Measurements from ENCODE around the gene TCAIM.

Gene TCAIM

DNA sequence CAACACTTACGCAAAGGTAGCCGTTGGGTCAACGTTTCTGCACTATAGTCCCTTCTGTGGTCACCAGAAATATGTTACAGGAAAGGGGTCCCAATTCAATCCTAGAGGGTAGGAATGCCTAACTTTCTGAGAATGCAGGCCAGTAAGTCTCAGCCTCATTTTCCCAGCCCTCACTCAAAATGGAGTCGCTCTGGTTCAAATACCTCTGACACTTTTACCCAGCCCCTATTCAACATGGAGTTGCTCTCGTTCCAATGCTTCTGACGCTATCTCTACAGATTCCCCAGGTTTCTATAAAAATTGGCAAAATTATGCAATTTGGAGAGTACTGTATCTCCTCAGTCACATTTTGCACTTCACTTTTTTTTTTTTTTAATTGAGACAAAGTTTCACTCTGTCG is 99.2 kb downstream of the TCAIM start:
- Histone ChIP-seq H2AFZ (ENCODE audit: insufficient read depth, low read length, poor library complexity) (no peak overlapping the region), H2AK5ac (ENCODE audit: low read length) (no peak overlapping the region), H3K9me3 (ENCODE audit: insufficient read depth, low read depth, low read length) (peaks cover 1% of the 10 kb centered on the region), H3K27ac (ENCODE audit: low read depth, low read length) (no peak overlapping the region), H3K23ac (ENCODE audit: low read length) (no peak overlapping the region), H2BK120ac (ENCODE audit: insufficient read depth, low read length, poor library complexity) (no peak overlapping the region), H4K8ac (ENCODE audit: low read depth, low read length) (no peak overlapping the region), H3K79me2 (ENCODE audit: control insufficient read depth, insufficient read depth, low read length, poor library complexity) (no peaks in the 10 kb centered on the region), H3K18ac (ENCODE audit: low read length) (no peak overlapping the region), H4K91ac (ENCODE audit: low read depth, low read length) (no peak overlapping the region), H3K14ac (ENCODE audit: low read length) (no peak overlapping the region), H3K9ac (ENCODE audit: low read length) (no peak overlapping the region), H3K36me3 (ENCODE audit: control insufficient read depth in 1 of 2, insufficient read depth in 2 of 2, low read length in 2 of 2) (peaks cover under 1% of the 10 kb centered on the region in 2 experiments), H3K4me2 (ENCODE audit: low read length) (no peak overlapping the region), H2BK5ac (ENCODE audit: low read depth, low read length, poor library complexity) (no peak overlapping the region), H3K4ac (ENCODE audit: low read depth, low read length) (no peak overlapping the region), H3K27me3 (ENCODE audit: insufficient read depth, low read length) (no peaks in the 10 kb centered on the region), H3K79me1 (ENCODE audit: low read length) (no peaks in the 10 kb centered on the region), H4K12ac (ENCODE audit: low read depth, low read length) (no peak overlapping the region), H3K4me3 (ENCODE audit: low read depth, low read length) (no peak overlapping the region), H2BK12ac (ENCODE audit: low read length) (no peak overlapping the region), H3K4me1 (ENCODE audit: control insufficient read depth in 1 of 2, insufficient read depth in 2 of 2, low read length in 2 of 2) (peaks cover 3 to 8% of the 10 kb centered on the region in 2 experiments)
- no CpG with 5 or more reads among the region's 7 CpGs for WGBS (ENCODE audit: extremely low coverage, insufficient coverage, insufficient read length)
- no peak for DNase-seq

DNA sequence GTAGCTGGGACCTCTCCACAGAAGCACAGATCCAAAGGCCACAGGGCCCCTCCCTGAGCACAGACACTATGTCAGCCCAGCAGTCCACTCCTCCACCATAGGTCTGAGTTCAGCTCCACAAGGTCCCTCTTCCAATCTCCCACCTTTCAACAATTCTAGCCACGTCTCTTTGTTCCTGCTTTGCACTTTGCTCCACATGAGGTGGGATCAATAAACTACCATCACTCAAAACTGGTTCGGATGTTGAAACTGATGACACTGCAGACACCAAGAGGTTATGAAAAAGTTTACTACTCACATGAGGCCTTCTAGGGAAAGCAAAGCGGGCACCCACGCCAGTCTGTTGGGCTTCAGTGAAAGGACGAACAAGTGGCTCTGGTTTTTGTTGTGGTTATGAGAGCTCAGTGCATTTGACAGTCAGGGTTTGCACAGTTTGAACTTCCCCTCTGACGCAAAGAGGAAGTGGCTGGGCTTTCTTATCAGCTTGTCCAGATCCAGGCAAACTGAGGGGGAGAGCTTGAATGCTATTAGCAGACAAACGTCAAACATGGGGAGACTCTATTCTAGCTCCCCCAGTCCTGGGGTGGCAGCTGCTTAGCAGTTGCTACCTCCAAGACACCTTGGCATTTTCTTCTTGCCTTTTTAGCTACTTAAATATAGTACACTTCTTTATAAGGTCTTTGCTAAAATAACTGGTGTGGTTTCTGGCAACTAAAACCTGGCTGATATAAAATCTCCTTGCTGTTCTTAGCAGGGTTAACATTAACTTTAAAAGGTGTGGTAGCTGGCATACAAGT is 101.1 kb downstream of the TCAIM start:
- no peak overlapping the region for H3K23ac ChIP-seq (ENCODE audit: low read length)
- H2AK5ac ChIP-seq (ENCODE audit: low read length), result no peak overlapping the region
- no peak overlapping the region for H4K91ac ChIP-seq (ENCODE audit: low read depth, low read length)
- no peak overlapping the region for H3K4me2 ChIP-seq (ENCODE audit: low read length)
- H3K27me3 ChIP-seq (ENCODE audit: insufficient read depth, low read length), result no peaks in the 10 kb centered on the region
- H3K36me3 ChIP-seq (ENCODE audit: control insufficient read depth in 1 of 2, insufficient read depth in 2 of 2, low read length in 2 of 2), result peaks cover 8% of the 10 kb centered on the region in 2 experiments
- no peak overlapping the region for H4K8ac ChIP-seq (ENCODE audit: low read depth, low read length)
- no peak overlapping the region for H2BK5ac ChIP-seq (ENCODE audit: low read depth, low read length, poor library complexity)
- WGBS (ENCODE audit: extremely low coverage, insufficient coverage, insufficient read length), result no CpG with 5 or more reads among the region's 7 CpGs
- H3K4me3 ChIP-seq (ENCODE audit: low read depth, low read length), result no peak overlapping the region
- H3K4ac ChIP-seq (ENCODE audit: low read depth, low read length), result no peak overlapping the region
- no peak overlapping the region for H3K14ac ChIP-seq (ENCODE audit: low read length)
- H2BK120ac ChIP-seq (ENCODE audit: insufficient read depth, low read length, poor library complexity), result no peak overlapping the region
- no peaks in the 10 kb centered on the region for H3K79me2 ChIP-seq (ENCODE audit: control insufficient read depth, insufficient read depth, low read length, poor library complexity)
- peak; percentile 13 to 49 for DNase-seq
- H3K9ac ChIP-seq (ENCODE audit: low read length), result no peak overlapping the region
- H4K12ac ChIP-seq (ENCODE audit: low read depth, low read length), result no peak overlapping the region
- peaks cover 1% of the 10 kb centered on the region for H3K9me3 ChIP-seq (ENCODE audit: insufficient read depth, low read depth, low read length)
- H3K79me1 ChIP-seq (ENCODE audit: low read length), result no peaks in the 10 kb centered on the region
- peak overlapping the region; percentile 32 for H3K27ac ChIP-seq (ENCODE audit: low read depth, low read length)
- H3K4me1 ChIP-seq (ENCODE audit: control insufficient read depth in 1 of 2, insufficient read depth in 2 of 2, low read length in 2 of 2), result peaks cover 3 to 8% of the 10 kb centered on the region in 2 experiments
- H2BK12ac ChIP-seq (ENCODE audit: low read length), result no peak overlapping the region
- H2AFZ ChIP-seq (ENCODE audit: insufficient read depth, low read length, poor library complexity), result no peak overlapping the region
- H3K18ac ChIP-seq (ENCODE audit: low read length), result no peak overlapping the region

DNA sequence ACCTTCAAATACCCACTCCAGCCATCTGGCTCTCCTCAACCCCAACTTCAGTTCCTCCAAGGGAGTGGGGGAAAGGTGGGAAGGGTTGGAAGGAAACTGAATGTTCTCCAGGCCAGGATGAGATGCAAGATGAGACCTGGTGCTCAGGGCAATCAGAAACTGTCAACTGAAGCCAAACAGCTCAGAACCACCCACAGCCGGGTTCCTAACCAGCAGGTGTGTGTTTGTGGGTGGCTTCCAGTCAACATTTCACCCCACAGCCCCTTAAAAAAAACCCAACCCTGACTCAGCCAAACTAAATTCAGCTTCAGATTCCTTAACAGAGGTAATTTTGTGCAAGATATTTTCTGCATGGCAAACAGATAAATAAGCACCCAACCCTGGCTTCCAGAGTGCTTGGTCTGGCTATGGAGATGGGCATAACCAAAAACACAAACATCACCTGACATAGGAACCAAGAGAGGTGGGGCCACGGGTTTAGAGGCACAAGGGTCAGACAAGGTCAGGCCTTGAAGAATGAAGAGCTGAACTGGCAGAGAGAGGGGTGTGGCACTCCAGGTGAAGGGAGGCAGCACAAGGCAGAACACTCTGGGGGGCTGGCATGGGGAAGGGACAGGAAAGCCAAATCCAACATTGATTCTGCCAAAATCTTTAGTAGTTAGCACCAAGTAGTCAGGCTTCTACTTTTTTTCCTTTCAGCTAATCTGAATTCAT is 104.2 kb downstream of the TCAIM start:
- no peak overlapping the region for H2AK5ac ChIP-seq (ENCODE audit: low read length)

DNA sequence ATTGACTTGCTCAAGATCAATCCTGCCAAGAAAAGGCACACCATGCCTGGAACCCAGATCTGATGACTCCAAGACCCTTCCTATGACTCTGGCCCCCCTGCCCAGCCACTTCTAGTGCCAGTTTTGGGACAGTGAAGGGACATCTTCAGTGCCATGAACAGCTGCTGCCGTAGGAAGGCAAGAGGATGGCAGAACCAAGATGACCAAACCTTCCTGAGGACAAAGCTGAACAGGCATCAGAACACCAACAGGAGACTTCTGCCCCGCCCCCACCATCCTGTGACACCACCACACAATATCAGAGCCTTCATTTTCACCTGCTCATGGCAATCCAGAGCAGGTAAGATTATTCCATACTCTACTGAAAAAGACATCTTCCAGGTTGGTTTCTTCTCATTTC is 105.9 kb downstream of the TCAIM start:
- no peak for DNase-seq
- H2BK120ac ChIP-seq (ENCODE audit: insufficient read depth, low read length, poor library complexity), result no peak overlapping the region

More for the DNA sequence above, 104.2 kb downstream of the TCAIM start:
- Histone ChIP-seq H4K12ac (ENCODE audit: low read depth, low read length) (no peak overlapping the region), H4K8ac (ENCODE audit: low read depth, low read length) (no peak overlapping the region), H3K27ac (ENCODE audit: low read depth, low read length) (no peak overlapping the region), H3K4ac (ENCODE audit: low read depth, low read length) (no peak overlapping the region), H3K79me1 (ENCODE audit: low read length) (no peaks in the 10 kb centered on the region), H3K9me3 (ENCODE audit: insufficient read depth, low read depth, low read length) (no peaks in the 10 kb centered on the region), H3K14ac (ENCODE audit: low read length) (no peak overlapping the region), H3K18ac (ENCODE audit: low read length) (no peak overlapping the region), H2BK12ac (ENCODE audit: low read length) (no peak overlapping the region), H3K27me3 (ENCODE audit: insufficient read depth, low read length) (no peaks in the 10 kb centered on the region), H2BK120ac (ENCODE audit: insufficient read depth, low read length, poor library complexity) (no peak overlapping the region), H3K23ac (ENCODE audit: low read length) (no peak overlapping the region), H3K4me1 (ENCODE audit: control insufficient read depth in 1 of 2, insufficient read depth in 2 of 2, low read length in 2 of 2) (peaks cover 3 to 8% of the 10 kb centered on the region in 2 experiments), H3K36me3 (ENCODE audit: control insufficient read depth in 1 of 2, insufficient read depth in 2 of 2, low read length in 2 of 2) (peaks cover 27 to 35% of the 10 kb centered on the region in 2 experiments), H4K91ac (ENCODE audit: low read depth, low read length) (no peak overlapping the region), H3K4me2 (ENCODE audit: low read length) (no peak overlapping the region), H3K79me2 (ENCODE audit: control insufficient read depth, insufficient read depth, low read length, poor library complexity) (no peaks in the 10 kb centered on the region), H2BK5ac (ENCODE audit: low read depth, low read length, poor library complexity) (no peak overlapping the region), H3K4me3 (ENCODE audit: low read depth, low read length) (no peak overlapping the region), H3K9ac (ENCODE audit: low read length) (no peak overlapping the region), H2AFZ (ENCODE audit: insufficient read depth, low read length, poor library complexity) (no peak overlapping the region)
- DNase-seq, result no peak
- WGBS (ENCODE audit: extremely low coverage, insufficient coverage, insufficient read length), result no CpG with 5 or more reads among the region's 2 CpGs

More for the DNA sequence above, 105.9 kb downstream of the TCAIM start:
- peaks cover under 1 to 5% of the 10 kb centered on the region in 2 experiments for H3K4me1 ChIP-seq (ENCODE audit: control insufficient read depth in 1 of 2, insufficient read depth in 2 of 2, low read length in 2 of 2)
- H3K23ac ChIP-seq (ENCODE audit: low read length), result no peak overlapping the region
- H2AK5ac ChIP-seq (ENCODE audit: low read length), result no peak overlapping the region
- no peak overlapping the region for H3K9ac ChIP-seq (ENCODE audit: low read length)
- H3K27ac ChIP-seq (ENCODE audit: low read depth, low read length), result no peak overlapping the region
- no peak overlapping the region for H2AFZ ChIP-seq (ENCODE audit: insufficient read depth, low read length, poor library complexity)
- H3K36me3 ChIP-seq (ENCODE audit: control insufficient read depth in 1 of 2, insufficient read depth in 2 of 2, low read length in 2 of 2), result peaks cover 35 to 51% of the 10 kb centered on the region in 2 experiments
- no peaks in the 10 kb centered on the region for H3K79me1 ChIP-seq (ENCODE audit: low read length)
- H3K4ac ChIP-seq (ENCODE audit: low read depth, low read length), result no peak overlapping the region
- H4K8ac ChIP-seq (ENCODE audit: low read depth, low read length), result no peak overlapping the region
- H2BK12ac ChIP-seq (ENCODE audit: low read length), result no peak overlapping the region
- H3K79me2 ChIP-seq (ENCODE audit: control insufficient read depth, insufficient read depth, low read length, poor library complexity), result no peaks in the 10 kb centered on the region
- no peak overlapping the region for H3K14ac ChIP-seq (ENCODE audit: low read length)
- H3K4me2 ChIP-seq (ENCODE audit: low read length), result no peak overlapping the region
- no peaks in the 10 kb centered on the region for H3K27me3 ChIP-seq (ENCODE audit: insufficient read depth, low read length)
- no peak overlapping the region for H4K12ac ChIP-seq (ENCODE audit: low read depth, low read length)
- H4K91ac ChIP-seq (ENCODE audit: low read depth, low read length), result no peak overlapping the region
- no peaks in the 10 kb centered on the region for H3K9me3 ChIP-seq (ENCODE audit: insufficient read depth, low read depth, low read length)
- H3K18ac ChIP-seq (ENCODE audit: low read length), result no peak overlapping the region
- no CpG with 5 or more reads among the region's 2 CpGs for WGBS (ENCODE audit: extremely low coverage, insufficient coverage, insufficient read length)
- H2BK5ac ChIP-seq (ENCODE audit: low read depth, low read length, poor library complexity), result no peak overlapping the region
- no peak overlapping the region for H3K4me3 ChIP-seq (ENCODE audit: low read depth, low read length)

Data from trophoblast cell (in vitro differentiated cells and primary cell).